Esophagus muscularis mucosa (tissue), 4 donors: ENCODE results near the gene TOR4A.

Source experiments
- CTCF ChIP-seq, 3 experiments: fragments of 200-600 bp in 2 of 3; fragments of 450-650 bp in 1 of 3; sonication (generic) in 2 of 3; IDR thresholded peaks; one replicate each; pipeline ENCODE4 v1.5.1; 2017 to 2019; ENCODE audit warnings: antibody characterized with exemption in 3 of 3, mild to moderate bottlenecking in 2 of 3, moderate library complexity in 1 of 3
- EP300 ChIP-seq: sonication (generic); formaldehyde crosslinking; IDR thresholded peaks from one replicate; pipeline ENCODE4 v1.6.1; 2017; ENCODE audit warnings: antibody characterized with exemption
- POLR2A ChIP-seq: fragments of 450-650 bp; IDR thresholded peaks from one replicate; pipeline ENCODE4 v1.6.1; 2017; ENCODE audit warnings: antibody characterized with exemption, moderate library complexity, mild to moderate bottlenecking, low read depth
- POLR2AphosphoS5 ChIP-seq, 2 donors: sonication (generic); formaldehyde crosslinking; IDR thresholded peaks; one replicate each; pipeline ENCODE4 v1.6.1; 2017; ENCODE audit warnings: antibody characterized with exemption in 2 of 2

DNA sequence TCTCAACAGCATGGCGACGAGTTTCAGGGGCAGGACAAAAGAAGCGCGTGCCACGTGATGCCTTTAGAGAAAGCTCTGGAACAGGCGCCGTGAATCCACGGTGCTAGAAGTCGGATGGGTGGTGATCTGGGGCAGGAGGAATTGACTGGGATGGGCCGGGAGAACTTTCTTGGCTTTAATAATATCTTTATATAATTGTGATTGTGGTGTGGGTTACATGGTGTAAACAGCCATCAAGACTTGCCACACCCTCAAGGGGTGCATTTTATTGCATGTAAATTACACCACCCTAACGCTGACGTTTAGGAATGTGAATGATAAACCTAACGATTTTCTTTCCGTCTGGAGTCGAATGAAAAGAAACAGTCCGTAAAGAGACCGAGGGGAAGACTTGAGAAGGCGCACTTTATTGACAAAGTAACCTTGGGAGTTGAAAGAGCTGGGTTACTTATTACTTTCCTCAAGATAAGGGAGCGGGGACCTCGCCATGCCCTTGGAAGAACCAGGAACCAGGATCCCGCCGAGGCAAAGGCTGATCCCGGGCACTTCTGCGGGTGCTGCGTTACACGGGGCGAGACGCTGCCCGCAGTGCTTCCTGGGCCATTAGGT, 16.1 kb downstream of the TOR4A start:
- TF ChIP-seq CTCF (IDR thresholded peaks at IDR 0.05) (no peak), POLR2A (no peak), EP300 (no peak), POLR2AphosphoS5 (IDR thresholded peaks at IDR 0.05) (no peak)
